Gastrocnemius medialis (tissue), 4 donors: ENCODE measurements around the gene TMEM8B. TPM values are rescaled to one million over a fixed set of nuclear protein-coding genes. Genes with fewer than 3 reads are reported as not detected.
"Not testable (repeated sequence)": the region's sequence is repeated elsewhere in the genome, so short reads cannot be mapped to it uniquely, and the experiment has no call there.

Experiments used
- ATAC-seq, 2 donors: fragments of 150-250 bp; one replicate each; pipeline ENCODE4 v1.9.1; 2016
- DNase-seq, 2 donors: peaks; one replicate each; pipeline ENCODE4 v3.0.0-alpha.2; 2019
- H3K27ac ChIP-seq, 4 donors: fragments of 200-600 bp; sonication (generic); 1 replicate in 1 of 4; 2 replicates in 3 of 4; pipeline ENCODE4 v1.5.1; 2016 to 2018; ENCODE audit warnings: mild to moderate bottlenecking in 2 of 4, moderate library complexity in 1 of 4
- H3K27me3 ChIP-seq, 3 donors: fragments of 200-600 bp; sonication (generic) in 2 of 3; 1 replicate in 1 of 3; 2 replicates in 2 of 3; pipeline versions ENCODE4 v1.5.1 to v1.6.0; 2016 to 2019; ENCODE audit warnings: mild to moderate bottlenecking in 1 of 3, moderate library complexity in 1 of 3
- H3K36me3 ChIP-seq, 2 donors: fragments of 200-600 bp; sonication (generic) in 1 of 2; one replicate each; pipeline ENCODE4 v1.5.1; 2017 to 2018
- H3K4me1 ChIP-seq, 2 donors: fragments of 200-600 bp; sonication (generic) in 1 of 2; one replicate each; pipeline ENCODE4 v1.5.1; 2016 to 2017; ENCODE audit warnings: mild to moderate bottlenecking in 2 of 2
- H3K4me3 ChIP-seq, 4 donors: fragments of 200-600 bp; sonication (generic) in 3 of 4; 1 replicate in 1 of 4; 2 replicates in 3 of 4; pipeline ENCODE4 v1.5.1; 2016 to 2019; ENCODE audit warnings: mild to moderate bottlenecking in 2 of 4
- H3K9me3 ChIP-seq, 3 donors: fragments of 200-600 bp; sonication (generic) in 2 of 3; 1 replicate in 1 of 3; 2 replicates in 2 of 3; pipeline ENCODE4 v1.5.1; 2016 to 2019
- CTCF ChIP-seq, 5 experiments: fragments of 450-650 bp in 3 of 5; fragments of 200-600 bp in 2 of 5; sonication (generic) in 2 of 5; IDR thresholded peaks in 4 of 5; conservative IDR thresholded peaks in 1 of 5; 1 replicate in 4 of 5; 2 replicates in 1 of 5; pipeline ENCODE4 v1.5.1; 2016 to 2019; ENCODE audit warnings: antibody characterized with exemption in 5 of 5, mild to moderate bottlenecking in 3 of 5, moderate library complexity in 3 of 5
- POLR2A ChIP-seq, 2 donors: fragments of 450-650 bp; IDR thresholded peaks; one replicate each; pipeline ENCODE4 v1.6.1; 2017; ENCODE audit warnings: antibody characterized with exemption in 2 of 2, mild to moderate bottlenecking in 2 of 2, moderate library complexity in 2 of 2
- in situ Hi-C, 4 donors: fragments of 200-750 bp; cut with MboI; loops; one replicate each; pipeline versions ENCODE4 v1.15.0 to v1.8.0; 2017; ENCODE audit warnings: low sequenced_read_pairs in 4 of 4
- intact Hi-C: fragments of 100-400 bp; cut with DNase I; formaldehyde crosslinking; loops from one replicate; pipeline ENCODE4 v1.15.1; 2023; ENCODE audit warnings: low total_unique reads
- total RNA-seq, 4 donors: library from RNA; depleted of rRNA; stranded (reverse); fragments of >200 nt; gene quantifications; one replicate each; pipeline versions ENCODE4 v1.1.0 to v1.2.3, GENCODE V29; 2016

The TMEM8B gene
- total RNA-seq, 4 donors from 2014 or later: 1.9 to 6.4 (median 6.1) TPM

- Histone ChIP-seq H3K9me3 (no peaks in the 10 kb centered on the region), H3K36me3 (no peaks in the 10 kb centered on the region), H3K4me1 (no peaks in the 10 kb centered on the region), H3K27me3 (peaks cover 0 to 7% (median 0%) of the 10 kb centered on the region in 3 donors), H3K27ac (no peak overlapping the region), H3K4me3 (no peak overlapping the region)
- intact Hi-C loops: no loop called here
- ATAC-seq (no peak), DNase-seq (no peak)
- TF ChIP-seq POLR2A (IDR thresholded peaks at IDR 0.05) (no peak), CTCF (IDR thresholded peaks at IDR 0.05 in 4 of 5, conservative IDR thresholded peaks at IDR 0.05 in 1 of 5) (no peak)
- in situ Hi-C loops: loop anchor here in 1 of 4 donors (10.0 kb wide), 1 partner anchor 77 kb away; the partner anchor contains the start of gene NPR2
Observed at GRCh38 chr9:35871545-35871944, 42.5 kb downstream of the TMEM8B start.

GRCh38 chr9:35872505-35872904 is 43.5 kb downstream of the TMEM8B start:
- ATAC-seq (no peak), DNase-seq (no peak)
- Histone ChIP-seq H3K4me3 (no peak overlapping the region), H3K27me3 (peaks cover 0 to 4% (median 0%) of the 10 kb centered on the region in 3 donors), H3K36me3 (no peaks in the 10 kb centered on the region), H3K27ac (no peak overlapping the region), H3K9me3 (no peaks in the 10 kb centered on the region), H3K4me1 (no peaks in the 10 kb centered on the region)
- in situ Hi-C loops (loop anchor here in 1 of 4 donors (10.0 kb wide), 1 partner anchor 78 kb away; the partner anchor contains the start of gene NPR2), intact Hi-C loops (no loop called here)
- TF ChIP-seq POLR2A (IDR thresholded peaks at IDR 0.05) (no peak), CTCF (IDR thresholded peaks at IDR 0.05 in 4 of 5, conservative IDR thresholded peaks at IDR 0.05 in 1 of 5) (no peak)

- peak; percentile 88 to 98 (median 92) for TF ChIP-seq CTCF (IDR thresholded peaks at IDR 0.05 in 4 of 5, conservative IDR thresholded peaks at IDR 0.05 in 1 of 5)
- TF ChIP-seq POLR2A (IDR thresholded peaks at IDR 0.05): no peak
- H3K9me3 ChIP-seq: no peaks in the 10 kb centered on the region
- no peak overlapping the region for H3K27ac ChIP-seq
- no peaks in the 10 kb centered on the region for H3K27me3 ChIP-seq
- intact Hi-C loops (loop anchor here (1.0 to 5.0 kb wide), 3 partner anchors 55 to 236 kb away; partner anchors contain the start of genes FAM221B and TMEM8B), in situ Hi-C loops (loop anchor here in 3 of 4 donors (5.0 kb wide), 2 partner anchors 90 to 95 kb away; partner anchors contain the start of gene NPR2 (in 1 of the 3))
- no peaks in the 10 kb centered on the region for H3K36me3 ChIP-seq
- H3K4me3 ChIP-seq: no peak overlapping the region
- H3K4me1 ChIP-seq: no peaks in the 10 kb centered on the region
- ATAC-seq (peak; percentile 90 to 92), DNase-seq (peak; percentile 57 to 77)
Observed at GRCh38 chr9:35882263-35882848, 53.3 kb downstream of the TMEM8B start.

GRCh38 chr9:35882996-35883395 is 54.0 kb downstream of the TMEM8B start:
- Histone ChIP-seq H3K27ac (no peak overlapping the region), H3K36me3 (no peaks in the 10 kb centered on the region), H3K27me3 (no peaks in the 10 kb centered on the region), H3K4me3 (no peak overlapping the region), H3K9me3 (no peaks in the 10 kb centered on the region), H3K4me1 (no peaks in the 10 kb centered on the region)
- intact Hi-C loops (loop anchor here (1.0 to 5.0 kb wide), 3 partner anchors 56 to 237 kb away; partner anchors contain the start of genes FAM221B and TMEM8B), in situ Hi-C loops (loop anchor here in 3 of 4 donors (5.0 kb wide), 2 partner anchors 91 to 96 kb away; partner anchors contain the start of gene NPR2 (in 1 of the 3))
- ATAC-seq (no peak), DNase-seq (no peak)
- TF ChIP-seq POLR2A (IDR thresholded peaks at IDR 0.05) (no peak), CTCF (IDR thresholded peaks at IDR 0.05 in 4 of 5, conservative IDR thresholded peaks at IDR 0.05 in 1 of 5) (no peak)

- not testable (repeated sequence) for DNase-seq, ATAC-seq, H3K4me1 ChIP-seq, H3K27me3 ChIP-seq, H3K9me3 ChIP-seq, H3K4me3 ChIP-seq, H3K27ac ChIP-seq, H3K36me3 ChIP-seq
- in situ Hi-C loops (loop anchor here in 3 of 4 donors (5.0 kb wide), 2 partner anchors 93 to 98 kb away; partner anchors contain the start of gene NPR2 (in 1 of the 3)), intact Hi-C loops (loop anchor here (5.0 kb wide), 1 partner anchor 58 kb away; the partner anchor contains the start of genes FAM221B and TMEM8B)
Observed at GRCh38 chr9:35884908-35885307, 55.9 kb downstream of the TMEM8B start.
